PC-9 (cell line): ENCODE measurements around the gene DYRK2. TPM values are rescaled to one million over a fixed set of nuclear protein-coding genes. Genes with fewer than 3 reads are reported as not detected.

Experiments used
- BruUV-seq: library from RNA; stranded (reverse); fragments of 400-500 nt; replicated peaks from 2 replicates; lab custom pipeline; 2021; lab: Mats Ljungman, UMichigan
- CTCF ChIA-PET: fragments of 300-600 bp; sonication (Branson Sonifier 250); formaldehyde crosslinking; loops from one replicate; lab custom pipeline; 2022; ENCODE audit warnings: antibody characterized with exemption; lab: Charles Lee
- POLR2A ChIA-PET: fragments of 300-600 bp; sonication (Branson Sonifier 250); formaldehyde crosslinking; loops from one replicate; lab custom pipeline; 2022; ENCODE audit warnings: antibody characterized with exemption; ENCODE audit not compliant: unreplicated experiment; lab: Charles Lee
- DNase-seq, 2 experiments: peaks; one replicate each; pipeline versions ENCODE4 v3.0.0 to v3.0.0-alpha.2; 2015 to 2022; ENCODE audit warnings: mixed read lengths in 1 of 2
- H2AFZ ChIP-seq: fragments of 200-600 bp; sonication (generic); 2 replicates; pipeline ENCODE4 v1.8.1; 2017; ENCODE audit warnings: antibody characterized with exemption
- H3F3A ChIP-seq: fragments of 200-600 bp; sonication (generic); 2 replicates; pipeline ENCODE4 v1.8.1; 2017; ENCODE audit warnings: antibody characterized with exemption, mild to moderate bottlenecking, low read depth; ENCODE audit not compliant: insufficient read depth
- H3K27ac ChIP-seq: fragments of 200-600 bp; sonication (generic); 2 replicates; pipeline ENCODE4 v1.6.1; 2016; ENCODE audit warnings: mixed run types
- H3K27me3 ChIP-seq: fragments of 200-600 bp; sonication (generic); 2 replicates; pipeline ENCODE4 v1.6.1; 2016; ENCODE audit warnings: low read depth, mixed run types; ENCODE audit not compliant: insufficient read depth
- H3K36me3 ChIP-seq: fragments of 200-600 bp; sonication (generic); 2 replicates; pipeline ENCODE4 v1.6.1; 2016; ENCODE audit warnings: low read depth, mixed run types
- H3K4me1 ChIP-seq: fragments of 200-600 bp; sonication (generic); replicated peaks from 2 replicates; pipeline ENCODE4 v1.6.1; 2016; ENCODE audit warnings: mixed run types; ENCODE audit not compliant: insufficient read depth
- H3K4me2 ChIP-seq: fragments of 200-600 bp; sonication (generic); 2 replicates; pipeline ENCODE4 v1.6.1; 2017; ENCODE audit warnings: mixed run types
- H3K4me3 ChIP-seq: fragments of 200-600 bp; sonication (generic); 2 replicates; pipeline ENCODE4 v1.6.1; 2016; ENCODE audit warnings: mixed run types
- H3K79me2 ChIP-seq: fragments of 200-600 bp; sonication (generic); 2 replicates; pipeline ENCODE4 v1.6.1; 2017; ENCODE audit warnings: low read depth, mixed run types
- H3K9me2 ChIP-seq: fragments of 200-600 bp; sonication (generic); 2 replicates; pipeline ENCODE4 v1.8.1; 2017; ENCODE audit warnings: mild to moderate bottlenecking; ENCODE audit not compliant: insufficient read depth
- H3K9me3 ChIP-seq: fragments of 200-600 bp; sonication (generic); 2 replicates; pipeline ENCODE4 v1.8.1; 2016; ENCODE audit warnings: low read depth; ENCODE audit not compliant: insufficient read depth
- H4K20me1 ChIP-seq: fragments of 200-600 bp; sonication (generic); 2 replicates; pipeline ENCODE4 v1.8.1; 2017; ENCODE audit not compliant: insufficient read depth
- CTCF ChIP-seq: fragments of 200-600 bp; sonication (generic); conservative IDR thresholded peaks from 2 replicates; pipeline ENCODE4 v1.6.1; 2017; ENCODE audit warnings: mixed run types, antibody characterized with exemption, mild to moderate bottlenecking, moderate library complexity
- EZH2 ChIP-seq: fragments of 200-600 bp; sonication (generic); IDR thresholded peaks from 2 replicates; pipeline ENCODE4 v1.8.0; 2017; ENCODE audit warnings: antibody characterized with exemption, low read depth
- intact Hi-C: fragments of 100-400 bp; cut with micrococcal nuclease; formaldehyde crosslinking; loops from one replicate; pipeline ENCODE4 v1.10.0; 2022; ENCODE audit not compliant: unreplicated experiment
- total RNA-seq: library from RNA; stranded (reverse); gene quantifications from 2 replicates; pipeline ENCODE4 v1.2.3, GENCODE V29; 2021

DYRK2 gene
- total RNA-seq, 1 experiment from 2014 or later, result 42.9 TPM

DNA sequence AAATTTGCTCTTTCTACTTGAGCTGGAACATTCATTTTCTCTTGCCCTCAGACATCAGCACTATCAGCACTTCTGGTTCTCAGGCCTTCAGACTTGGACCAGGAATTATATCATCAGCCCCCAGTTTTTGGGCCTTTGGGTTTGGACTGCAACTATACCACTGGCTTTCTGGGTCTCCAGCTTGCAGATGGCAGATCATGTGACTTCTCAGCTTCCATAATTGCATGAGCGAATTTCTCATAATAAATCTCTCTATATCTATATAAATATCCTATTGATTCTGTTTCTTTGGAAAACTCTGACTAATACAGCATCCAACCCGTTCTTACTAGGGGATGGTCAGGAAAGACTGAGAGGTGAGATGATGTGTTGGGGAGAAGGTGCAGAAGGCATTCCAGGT lies 22.4 kb upstream of the DYRK2 start:
- no peaks in the 10 kb centered on the region for H3K4me1 ChIP-seq
- no peaks in the 10 kb centered on the region for H3K27me3 ChIP-seq
- intact Hi-C loops, result no loop called here
- no peak overlapping the region for H2AFZ ChIP-seq
- no peaks in the 10 kb centered on the region for H3K36me3 ChIP-seq
- no peak overlapping the region for H3K4me3 ChIP-seq
- CTCF ChIA-PET, result no interaction called here
- no TSS peak for BruUV-seq
- H3K9me3 ChIP-seq, result 0 out of 2 replicates have a peak, but pooled peaks cover 5% of the 10 kb centered on the region
- H3F3A ChIP-seq, result no peaks in the 10 kb centered on the region
- H3K4me2 ChIP-seq, result no peak overlapping the region
- POLR2A ChIA-PET, result no interaction called here
- no peaks in the 10 kb centered on the region for H4K20me1 ChIP-seq
- DNase-seq, result no peak
- no peaks in the 10 kb centered on the region for H3K9me2 ChIP-seq
- no peaks in the 10 kb centered on the region for H3K79me2 ChIP-seq
- TF ChIP-seq EZH2 (no peak), CTCF (no peak)
- H3K27ac ChIP-seq, result no peak overlapping the region

GRCh38 chr12:67630373-67631088 lies 18.0 kb upstream of the DYRK2 start:
- ChIA-PET CTCF (no interaction called here), POLR2A (interaction anchor here (0.6 kb wide), 1 partner anchor 18 kb away, joined by 3 read pairs; the partner anchor contains the start of gene DYRK2)
- Histone ChIP-seq H4K20me1 (no peaks in the 10 kb centered on the region), H3K4me1 (no peaks in the 10 kb centered on the region), H3K4me2 (no peak overlapping the region), H3K36me3 (no peaks in the 10 kb centered on the region), H3K79me2 (no peaks in the 10 kb centered on the region), H3K9me2 (no peaks in the 10 kb centered on the region; the same call in 1 of the 2 replicates), H3F3A (no peaks in the 10 kb centered on the region), H3K9me3 (no peaks in the 10 kb centered on the region), H2AFZ (no peak overlapping the region), H3K27me3 (no peaks in the 10 kb centered on the region), H3K4me3 (no peak overlapping the region), H3K27ac (no peak overlapping the region)
- intact Hi-C loops, result no loop called here
- TF ChIP-seq CTCF, result no peak
- no peak for TF ChIP-seq EZH2
- peak in 1 of 2 experiments; percentile 14 for DNase-seq
- no TSS peak for BruUV-seq

- TF ChIP-seq EZH2 (no peak), CTCF (no peak)
- no peak overlapping the region for H2AFZ ChIP-seq
- POLR2A ChIA-PET, result no interaction called here
Measured at GRCh38 chr12:67632005-67632404, 16.5 kb upstream of the DYRK2 start.

More at GRCh38 chr12:67632005-67632404, 16.5 kb upstream of the DYRK2 start:
- H3K27me3 ChIP-seq, result no peaks in the 10 kb centered on the region
- no peaks in the 10 kb centered on the region for H4K20me1 ChIP-seq
- no peak overlapping the region for H3K4me3 ChIP-seq
- H3K27ac ChIP-seq, result no peak overlapping the region
- H3K4me1 ChIP-seq, result no peaks in the 10 kb centered on the region
- no peaks in the 10 kb centered on the region for H3K36me3 ChIP-seq
- no peaks in the 10 kb centered on the region for H3K79me2 ChIP-seq
- no TSS peak for BruUV-seq
- no peaks in the 10 kb centered on the region for H3F3A ChIP-seq
- no peak for DNase-seq
- intact Hi-C loops, result no loop called here
- no peaks in the 10 kb centered on the region; the same call in 1 of the 2 replicates for H3K9me2 ChIP-seq
- CTCF ChIA-PET, result no interaction called here
- no peaks in the 10 kb centered on the region for H3K9me3 ChIP-seq
- H3K4me2 ChIP-seq, result no peak overlapping the region
